GM23338 (cell line): Measurements from ENCODE around the gene IFNL1. TPM values are rescaled to one million over a fixed set of nuclear protein-coding genes. Genes with fewer than 3 reads are reported as not detected.

Experiments used
- ATAC-seq: fragments of 200-7000 bp; cut with Tn5 transposase; 3 replicates; pipeline ENCODE4 v1.9.1; 2020
- DNase-seq: peaks from one replicate; pipeline ENCODE4 v3.0.0-alpha.2; 2015; ENCODE audit warnings: low spot score
- H2AFZ ChIP-seq: fragments of 200-600 bp; sonication (generic); 2 replicates; pipeline ENCODE4 v1.8.0; 2016; ENCODE audit warnings: antibody characterized with exemption, mild to moderate bottlenecking, moderate library complexity
- H3F3A ChIP-seq: fragments of 200-600 bp; sonication (generic); replicated peaks from 2 replicates; pipeline ENCODE4 v1.8.0; 2017; ENCODE audit warnings: antibody characterized with exemption, mixed run types, low read depth
- H3K27ac ChIP-seq: fragments of 200-600 bp; sonication (generic); 2 replicates; pipeline ENCODE4 v1.6.1; 2016; ENCODE audit warnings: low read depth
- H3K27me3 ChIP-seq: fragments of 200-600 bp; sonication (generic); 2 replicates; pipeline ENCODE4 v1.8.0; 2016; ENCODE audit warnings: mild to moderate bottlenecking, mixed run types, moderate library complexity; ENCODE audit not compliant: insufficient read depth
- H3K36me3 ChIP-seq: fragments of 200-600 bp; sonication (generic); 2 replicates; pipeline ENCODE4 v1.8.0; 2016; ENCODE audit warnings: mild to moderate bottlenecking; ENCODE audit not compliant: insufficient read depth
- H3K4me1 ChIP-seq: fragments of 200-600 bp; sonication (generic); 2 replicates; pipeline ENCODE4 v1.8.0; 2016; ENCODE audit warnings: mild to moderate bottlenecking, moderate library complexity; ENCODE audit not compliant: insufficient read depth
- H3K4me2 ChIP-seq: fragments of 200-600 bp; sonication (generic); 2 replicates; pipeline ENCODE4 v1.7.1; 2017; ENCODE audit warnings: mixed run types
- H3K4me3 ChIP-seq: fragments of 200-600 bp; sonication (generic); 2 replicates; pipeline ENCODE4 v1.6.1; 2016; ENCODE audit warnings: mixed run types
- H3K79me2 ChIP-seq: fragments of 200-600 bp; sonication (generic); replicated peaks from 2 replicates; pipeline ENCODE4 v1.8.0; 2017; ENCODE audit warnings: mild to moderate bottlenecking; ENCODE audit not compliant: insufficient read depth
- H3K9me2 ChIP-seq: fragments of 200-600 bp; sonication (generic); 2 replicates; pipeline ENCODE4 v1.8.0; 2017; ENCODE audit not compliant: insufficient read depth
- H4K20me1 ChIP-seq: fragments of 200-600 bp; sonication (generic); replicated peaks from 2 replicates; pipeline ENCODE4 v1.8.0; 2017; ENCODE audit warnings: mild to moderate bottlenecking; ENCODE audit not compliant: insufficient read depth
- H3K27ac Mint-ChIP-seq: 2 replicates; pipeline ENCODE4 v1.8.0; 2020; ENCODE audit warnings: inconsistent platforms, mild to moderate bottlenecking, moderate library complexity, mixed read lengths
- H3K27me3 Mint-ChIP-seq: 3 replicates; pipeline ENCODE4 v1.8.0; 2022; ENCODE audit warnings: low read depth, mild to moderate bottlenecking, moderate library complexity, mixed read lengths, inconsistent platforms; ENCODE audit not compliant: insufficient read depth, poor library complexity
- H3K36me3 Mint-ChIP-seq: 3 replicates; pipeline ENCODE4 v1.8.0; 2021; ENCODE audit warnings: low read depth, mild to moderate bottlenecking, inconsistent platforms, moderate library complexity, mixed read lengths
- H3K4me1 Mint-ChIP-seq: 3 replicates; pipeline ENCODE4 v1.8.0; 2020; ENCODE audit warnings: mild to moderate bottlenecking, inconsistent platforms, mixed read lengths
- H3K4me3 Mint-ChIP-seq: 3 replicates; pipeline ENCODE4 v1.8.0; 2021; ENCODE audit warnings: moderate library complexity, mild to moderate bottlenecking, inconsistent platforms, mixed read lengths
- H3K9me3 Mint-ChIP-seq: 3 replicates; pipeline ENCODE4 v1.8.0; 2020; ENCODE audit warnings: moderate library complexity, mild to moderate bottlenecking, inconsistent platforms, mixed read lengths
- CREB1 ChIP-seq: fragments of 250-450 bp; sonication (Bioruptor Pico); IDR thresholded peaks from 2 replicates; pipeline ENCODE4 v1.5.0; 2020; ENCODE audit warnings: low read depth, mild to moderate bottlenecking, moderate library complexity
- EZH2 ChIP-seq: fragments of 200-600 bp; sonication (generic); IDR thresholded peaks from one replicate; pipeline ENCODE4 v1.8.0; 2017; ENCODE audit warnings: antibody characterized with exemption, mild to moderate bottlenecking, low read depth; ENCODE audit not compliant: unreplicated experiment
- EZH2phosphoT487 ChIP-seq: fragments of 200-600 bp; sonication (generic); IDR thresholded peaks from one replicate; pipeline ENCODE4 v1.8.1; 2018; ENCODE audit warnings: antibody characterized with exemption; ENCODE audit not compliant: unreplicated experiment
- JUNB ChIP-seq: IDR thresholded peaks from one replicate; pipeline ENCODE4 v1.6.1; 2016; ENCODE audit warnings: antibody characterized with exemption; ENCODE audit not compliant: unreplicated experiment
- NANOG ChIP-seq: IDR thresholded peaks from 2 replicates; pipeline ENCODE4 v1.6.1; 2016; ENCODE audit warnings: antibody characterized with exemption, borderline replicate concordance
- POLR2AphosphoS5 ChIP-seq: IDR thresholded peaks from 2 replicates; pipeline ENCODE4 v1.6.1; 2016; ENCODE audit warnings: antibody characterized with exemption, low read depth
- STAT1 ChIP-seq: IDR thresholded peaks from one replicate; pipeline ENCODE4 v1.6.1; 2016; ENCODE audit warnings: antibody characterized with exemption; ENCODE audit not compliant: unreplicated experiment
- ZNF114 ChIP-seq: fragments of 250-450 bp; sonication (Bioruptor Pico); IDR thresholded peaks from 2 replicates; pipeline ENCODE4 v1.5.0; 2020; ENCODE audit warnings: mild to moderate bottlenecking, moderate library complexity
- ZNF331 ChIP-seq: fragments of 250-450 bp; sonication (Bioruptor Pico); IDR thresholded peaks from 2 replicates; pipeline ENCODE4 v1.5.0; 2020; ENCODE audit warnings: low read depth, mild to moderate bottlenecking, moderate library complexity
- polyA plus RNA-seq: library from polyadenylated mRNA; unstranded; fragments of >200 nt; fragmentation: Nextera tagmentation; extraction: Ambion mirVana; gene quantifications from 2 replicates; pipeline ENCODE4 v1.2.1, GENCODE V29; 2016
- total RNA-seq: library from RNA; depleted of rRNA; stranded (reverse); fragments of >200 nt; shearing (Covaris generic); gene quantifications from 2 replicates; pipeline ENCODE4 v1.2.3, GENCODE V29; 2014
- TF ChIP-seq, protein P1 (sequence below): IDR thresholded peaks from one replicate; pipeline ENCODE4 v1.6.1; 2018; ENCODE audit warnings: antibody characterized with exemption; ENCODE audit not compliant: unreplicated experiment
- TF ChIP-seq, protein P2 (sequence below): IDR thresholded peaks from 2 replicates; pipeline ENCODE4 v1.6.1; 2016; ENCODE audit warnings: antibody characterized with exemption
- TF ChIP-seq, protein P3 (sequence below), 2 experiments: fragments of 200-600 bp in 1 of 2; sonication (generic) in 1 of 2; conservative IDR thresholded peaks; 2 replicates each; pipeline versions ENCODE4 v1.5.1 to v1.6.1; 2016 to 2017; ENCODE audit warnings: antibody characterized with exemption in 2 of 2, low read depth in 2 of 2, mild to moderate bottlenecking in 2 of 2, moderate library complexity in 1 of 2
- TF ChIP-seq, protein P4 (sequence below): fragments of 250-450 bp; sonication (Bioruptor Pico); IDR thresholded peaks from 2 replicates; pipeline ENCODE4 v1.5.0; 2020; ENCODE audit warnings: mild to moderate bottlenecking, moderate library complexity

The IFNL1 gene
- total and polyA plus RNA-seq, 2 experiments from 2014 or later, result not detected

DNA sequence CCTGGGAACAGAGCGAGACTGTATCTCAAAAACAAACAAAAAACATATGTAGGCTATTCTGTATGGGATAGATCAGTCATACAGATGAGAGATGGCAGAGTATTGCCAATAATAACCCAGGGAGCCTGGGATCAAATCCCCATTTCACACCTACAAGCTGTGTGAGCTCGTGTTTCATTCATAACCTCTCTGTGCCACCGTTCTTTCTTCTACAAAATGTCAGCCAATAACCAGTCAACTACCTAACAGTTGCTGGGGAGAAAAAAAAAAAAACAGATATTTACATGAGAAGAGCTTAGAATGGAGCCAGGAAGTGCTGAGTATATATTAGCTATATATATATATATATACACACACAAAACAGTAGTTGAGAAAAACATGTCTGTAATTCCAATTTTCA, 34.5 kb upstream of the IFNL1 start:
- Histone ChIP-seq H3F3A (no peaks in the 10 kb centered on the region), H3K36me3 (no peaks in the 10 kb centered on the region), H3K79me2 (no peaks in the 10 kb centered on the region), H3K4me3 (no peak overlapping the region), H3K27me3 (peaks cover 65% of the 10 kb centered on the region), H3K4me1 (no peaks in the 10 kb centered on the region; the same call in 1 of the 2 replicates), H4K20me1 (no peaks in the 10 kb centered on the region; the same call in 1 of the 2 replicates), H2AFZ (no peak overlapping the region), H3K27ac (no peak overlapping the region), H3K4me2 (no peak overlapping the region), H3K9me2 (no peaks in the 10 kb centered on the region)
- Mint-ChIP-seq H3K27me3 (peaks cover 40% of the 10 kb centered on the region), H3K27ac (no peak overlapping the region), H3K4me3 (no peak overlapping the region), H3K4me1 (peaks cover 8% of the 10 kb centered on the region; the same call in 2 of the 3 replicates), H3K9me3 (peaks cover 11% of the 10 kb centered on the region), H3K36me3 (peaks cover 3% of the 10 kb centered on the region; the same call in 1 of the 3 replicates)
- TF ChIP-seq CREB1 (CRISPR knock-in tag), result no peak
- no peak for TF ChIP-seq STAT1
- TF ChIP-seq, protein P1, sequence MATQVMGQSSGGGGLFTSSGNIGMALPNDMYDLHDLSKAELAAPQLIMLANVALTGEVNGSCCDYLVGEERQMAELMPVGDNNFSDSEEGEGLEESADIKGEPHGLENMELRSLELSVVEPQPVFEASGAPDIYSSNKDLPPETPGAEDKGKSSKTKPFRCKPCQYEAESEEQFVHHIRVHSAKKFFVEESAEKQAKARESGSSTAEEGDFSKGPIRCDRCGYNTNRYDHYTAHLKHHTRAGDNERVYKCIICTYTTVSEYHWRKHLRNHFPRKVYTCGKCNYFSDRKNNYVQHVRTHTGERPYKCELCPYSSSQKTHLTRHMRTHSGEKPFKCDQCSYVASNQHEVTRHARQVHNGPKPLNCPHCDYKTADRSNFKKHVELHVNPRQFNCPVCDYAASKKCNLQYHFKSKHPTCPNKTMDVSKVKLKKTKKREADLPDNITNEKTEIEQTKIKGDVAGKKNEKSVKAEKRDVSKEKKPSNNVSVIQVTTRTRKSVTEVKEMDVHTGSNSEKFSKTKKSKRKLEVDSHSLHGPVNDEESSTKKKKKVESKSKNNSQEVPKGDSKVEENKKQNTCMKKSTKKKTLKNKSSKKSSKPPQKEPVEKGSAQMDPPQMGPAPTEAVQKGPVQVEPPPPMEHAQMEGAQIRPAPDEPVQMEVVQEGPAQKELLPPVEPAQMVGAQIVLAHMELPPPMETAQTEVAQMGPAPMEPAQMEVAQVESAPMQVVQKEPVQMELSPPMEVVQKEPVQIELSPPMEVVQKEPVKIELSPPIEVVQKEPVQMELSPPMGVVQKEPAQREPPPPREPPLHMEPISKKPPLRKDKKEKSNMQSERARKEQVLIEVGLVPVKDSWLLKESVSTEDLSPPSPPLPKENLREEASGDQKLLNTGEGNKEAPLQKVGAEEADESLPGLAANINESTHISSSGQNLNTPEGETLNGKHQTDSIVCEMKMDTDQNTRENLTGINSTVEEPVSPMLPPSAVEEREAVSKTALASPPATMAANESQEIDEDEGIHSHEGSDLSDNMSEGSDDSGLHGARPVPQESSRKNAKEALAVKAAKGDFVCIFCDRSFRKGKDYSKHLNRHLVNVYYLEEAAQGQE, result no peak
- no peak for TF ChIP-seq POLR2AphosphoS5
- TF ChIP-seq ZNF331 (CRISPR knock-in tag), result no peak
- TF ChIP-seq JUNB, result no peak
- TF ChIP-seq, protein P2, sequence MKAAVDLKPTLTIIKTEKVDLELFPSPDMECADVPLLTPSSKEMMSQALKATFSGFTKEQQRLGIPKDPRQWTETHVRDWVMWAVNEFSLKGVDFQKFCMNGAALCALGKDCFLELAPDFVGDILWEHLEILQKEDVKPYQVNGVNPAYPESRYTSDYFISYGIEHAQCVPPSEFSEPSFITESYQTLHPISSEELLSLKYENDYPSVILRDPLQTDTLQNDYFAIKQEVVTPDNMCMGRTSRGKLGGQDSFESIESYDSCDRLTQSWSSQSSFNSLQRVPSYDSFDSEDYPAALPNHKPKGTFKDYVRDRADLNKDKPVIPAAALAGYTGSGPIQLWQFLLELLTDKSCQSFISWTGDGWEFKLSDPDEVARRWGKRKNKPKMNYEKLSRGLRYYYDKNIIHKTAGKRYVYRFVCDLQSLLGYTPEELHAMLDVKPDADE, result no peak
- TF ChIP-seq, protein P3, sequence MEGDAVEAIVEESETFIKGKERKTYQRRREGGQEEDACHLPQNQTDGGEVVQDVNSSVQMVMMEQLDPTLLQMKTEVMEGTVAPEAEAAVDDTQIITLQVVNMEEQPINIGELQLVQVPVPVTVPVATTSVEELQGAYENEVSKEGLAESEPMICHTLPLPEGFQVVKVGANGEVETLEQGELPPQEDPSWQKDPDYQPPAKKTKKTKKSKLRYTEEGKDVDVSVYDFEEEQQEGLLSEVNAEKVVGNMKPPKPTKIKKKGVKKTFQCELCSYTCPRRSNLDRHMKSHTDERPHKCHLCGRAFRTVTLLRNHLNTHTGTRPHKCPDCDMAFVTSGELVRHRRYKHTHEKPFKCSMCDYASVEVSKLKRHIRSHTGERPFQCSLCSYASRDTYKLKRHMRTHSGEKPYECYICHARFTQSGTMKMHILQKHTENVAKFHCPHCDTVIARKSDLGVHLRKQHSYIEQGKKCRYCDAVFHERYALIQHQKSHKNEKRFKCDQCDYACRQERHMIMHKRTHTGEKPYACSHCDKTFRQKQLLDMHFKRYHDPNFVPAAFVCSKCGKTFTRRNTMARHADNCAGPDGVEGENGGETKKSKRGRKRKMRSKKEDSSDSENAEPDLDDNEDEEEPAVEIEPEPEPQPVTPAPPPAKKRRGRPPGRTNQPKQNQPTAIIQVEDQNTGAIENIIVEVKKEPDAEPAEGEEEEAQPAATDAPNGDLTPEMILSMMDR (conservative IDR thresholded peaks at IDR 0.05; ENCODE audit: low read depth in 2 of 2), result no peak
- no peak for TF ChIP-seq ZNF114 (CRISPR knock-in tag)
- TF ChIP-seq, protein P4, sequence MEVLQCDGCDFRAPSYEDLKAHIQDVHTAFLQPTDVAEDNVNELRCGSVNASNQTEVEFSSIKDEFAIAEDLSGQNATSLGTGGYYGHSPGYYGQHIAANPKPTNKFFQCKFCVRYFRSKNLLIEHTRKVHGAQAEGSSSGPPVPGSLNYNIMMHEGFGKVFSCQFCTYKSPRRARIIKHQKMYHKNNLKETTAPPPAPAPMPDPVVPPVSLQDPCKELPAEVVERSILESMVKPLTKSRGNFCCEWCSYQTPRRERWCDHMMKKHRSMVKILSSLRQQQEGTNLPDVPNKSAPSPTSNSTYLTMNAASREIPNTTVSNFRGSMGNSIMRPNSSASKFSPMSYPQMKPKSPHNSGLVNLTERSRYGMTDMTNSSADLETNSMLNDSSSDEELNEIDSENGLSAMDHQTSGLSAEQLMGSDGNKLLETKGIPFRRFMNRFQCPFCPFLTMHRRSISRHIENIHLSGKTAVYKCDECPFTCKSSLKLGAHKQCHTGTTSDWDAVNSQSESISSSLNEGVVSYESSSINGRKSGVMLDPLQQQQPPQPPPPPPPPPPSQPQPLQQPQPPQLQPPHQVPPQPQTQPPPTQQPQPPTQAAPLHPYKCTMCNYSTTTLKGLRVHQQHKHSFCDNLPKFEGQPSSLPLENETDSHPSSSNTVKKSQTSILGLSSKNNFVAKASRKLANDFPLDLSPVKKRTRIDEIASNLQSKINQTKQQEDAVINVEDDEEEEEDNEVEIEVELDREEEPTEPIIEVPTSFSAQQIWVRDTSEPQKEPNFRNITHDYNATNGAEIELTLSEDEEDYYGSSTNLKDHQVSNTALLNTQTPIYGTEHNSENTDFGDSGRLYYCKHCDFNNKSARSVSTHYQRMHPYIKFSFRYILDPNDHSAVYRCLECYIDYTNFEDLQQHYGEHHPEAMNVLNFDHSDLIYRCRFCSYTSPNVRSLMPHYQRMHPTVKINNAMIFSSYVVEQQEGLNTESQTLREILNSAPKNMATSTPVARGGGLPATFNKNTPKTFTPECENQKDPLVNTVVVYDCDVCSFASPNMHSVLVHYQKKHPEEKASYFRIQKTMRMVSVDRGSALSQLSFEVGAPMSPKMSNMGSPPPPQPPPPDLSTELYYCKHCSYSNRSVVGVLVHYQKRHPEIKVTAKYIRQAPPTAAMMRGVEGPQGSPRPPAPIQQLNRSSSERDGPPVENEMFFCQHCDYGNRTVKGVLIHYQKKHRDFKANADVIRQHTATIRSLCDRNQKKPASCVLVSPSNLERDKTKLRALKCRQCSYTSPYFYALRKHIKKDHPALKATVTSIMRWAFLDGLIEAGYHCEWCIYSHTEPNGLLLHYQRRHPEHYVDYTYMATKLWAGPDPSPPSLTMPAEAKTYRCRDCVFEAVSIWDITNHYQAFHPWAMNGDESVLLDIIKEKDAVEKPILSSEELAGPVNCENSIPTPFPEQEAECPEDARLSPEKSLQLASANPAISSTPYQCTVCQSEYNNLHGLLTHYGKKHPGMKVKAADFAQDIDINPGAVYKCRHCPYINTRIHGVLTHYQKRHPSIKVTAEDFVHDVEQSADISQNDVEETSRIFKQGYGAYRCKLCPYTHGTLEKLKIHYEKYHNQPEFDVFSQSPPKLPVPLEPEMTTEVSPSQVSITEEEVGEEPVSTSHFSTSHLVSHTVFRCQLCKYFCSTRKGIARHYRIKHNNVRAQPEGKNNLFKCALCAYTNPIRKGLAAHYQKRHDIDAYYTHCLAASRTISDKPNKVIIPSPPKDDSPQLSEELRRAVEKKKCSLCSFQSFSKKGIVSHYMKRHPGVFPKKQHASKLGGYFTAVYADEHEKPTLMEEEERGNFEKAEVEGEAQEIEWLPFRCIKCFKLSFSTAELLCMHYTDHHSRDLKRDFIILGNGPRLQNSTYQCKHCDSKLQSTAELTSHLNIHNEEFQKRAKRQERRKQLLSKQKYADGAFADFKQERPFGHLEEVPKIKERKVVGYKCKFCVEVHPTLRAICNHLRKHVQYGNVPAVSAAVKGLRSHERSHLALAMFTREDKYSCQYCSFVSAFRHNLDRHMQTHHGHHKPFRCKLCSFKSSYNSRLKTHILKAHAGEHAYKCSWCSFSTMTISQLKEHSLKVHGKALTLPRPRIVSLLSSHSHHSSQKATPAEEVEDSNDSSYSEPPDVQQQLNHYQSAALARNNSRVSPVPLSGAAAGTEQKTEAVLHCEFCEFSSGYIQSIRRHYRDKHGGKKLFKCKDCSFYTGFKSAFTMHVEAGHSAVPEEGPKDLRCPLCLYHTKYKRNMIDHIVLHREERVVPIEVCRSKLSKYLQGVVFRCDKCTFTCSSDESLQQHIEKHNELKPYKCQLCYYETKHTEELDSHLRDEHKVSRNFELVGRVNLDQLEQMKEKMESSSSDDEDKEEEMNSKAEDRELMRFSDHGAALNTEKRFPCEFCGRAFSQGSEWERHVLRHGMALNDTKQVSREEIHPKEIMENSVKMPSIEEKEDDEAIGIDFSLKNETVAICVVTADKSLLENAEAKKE (CRISPR knock-in tag), result no peak
- no peak for TF ChIP-seq EZH2
- TF ChIP-seq EZH2phosphoT487, result no peak
- TF ChIP-seq NANOG, result no peak
- DNase-seq, result no peak
- ATAC-seq, result no peak
